Kidney (tissue), 14 donors: ENCODE data around the gene ISG15. TPM values are rescaled to one million over a fixed set of nuclear protein-coding genes. Genes with fewer than 3 reads are reported as not detected.
"Not testable (repeated sequence)": the region's sequence is repeated elsewhere in the genome, so short reads cannot be mapped to it uniquely, and the experiment has no call there.

ENCODE experiments used
- DNase-seq, 5 donors: peaks; one replicate each; pipeline ENCODE4 v3.0.0-alpha.2; 2013 to 2020
- FAIRE-seq: peaks from 2 replicates; lab custom pipeline; 2012; peaks lifted over from hg19 to GRCh38; lab: Jason Lieb, UNC
- H3K27ac ChIP-seq, 2 donors: one replicate each; pipeline ENCODE4 v1.7.0; 2013; ENCODE audit warnings: low read depth in 2 of 2, low read length in 2 of 2, inconsistent platforms in 1 of 2
- H3K27me3 ChIP-seq: one replicate; pipeline ENCODE4 v1.7.1; 2013; ENCODE audit warnings: low read length, inconsistent platforms; ENCODE audit not compliant: control insufficient read depth, insufficient read depth
- H3K36me3 ChIP-seq, 3 donors: one replicate each; pipeline versions ENCODE4 v1.7.0 to v1.7.1; 2013; ENCODE audit warnings: low read length in 3 of 3, control low read depth in 1 of 3, inconsistent platforms in 1 of 3; ENCODE audit not compliant: insufficient read depth in 3 of 3, control insufficient read depth in 2 of 3
- H3K4me1 ChIP-seq, 3 donors: one replicate each; pipeline versions ENCODE4 v1.7.0 to v1.7.1; 2013; ENCODE audit warnings: low read length in 3 of 3, inconsistent platforms in 1 of 3, low read depth in 1 of 3; ENCODE audit not compliant: control insufficient read depth in 2 of 3, insufficient read depth in 2 of 3
- H3K4me3 ChIP-seq, 3 donors: one replicate each; pipeline versions ENCODE4 v1.7.0 to v1.8.1; 2013; ENCODE audit warnings: low read length in 3 of 3, control low read depth in 1 of 3, inconsistent platforms in 1 of 3
- H3K9ac ChIP-seq, 3 donors: one replicate each; pipeline versions ENCODE4 v1.7.0 to v1.7.1; 2013; ENCODE audit warnings: low read length in 3 of 3, control low read depth in 1 of 3, inconsistent platforms in 1 of 3
- H3K9me3 ChIP-seq, 3 donors: one replicate each; pipeline versions ENCODE4 v1.7.0 to v1.7.1; 2013; ENCODE audit warnings: low read length in 3 of 3, control low read depth in 1 of 3, inconsistent platforms in 1 of 3; ENCODE audit not compliant: control insufficient read depth in 2 of 3, insufficient read depth in 1 of 3
- CTCF ChIP-seq: IDR thresholded peaks from 3 replicates; pipeline ENCODE4 v1.5.1; 2012; ENCODE audit warnings: mild to moderate bottlenecking, moderate library complexity, borderline replicate concordance; ENCODE audit not compliant: insufficient read depth; ENCODE audit errors: extremely low read depth
- intact Hi-C: fragments of 100-400 bp; cut with DNase I; formaldehyde crosslinking; loops from one replicate; pipeline ENCODE4 v1.11.1; 2022
- polyA plus RNA-seq: library from polyadenylated mRNA; stranded (reverse); fragments of 350-450 nt; fragmentation: Illumina TruSeq; extraction: RNeasy Lipid Tissue Mini Kit (QIAGEN cat#74804); gene quantifications from one replicate; pipeline ENCODE4 v1.2.3, GENCODE V29; 2014; ENCODE audit warnings: low read depth, low replicate concordance; ENCODE audit not compliant: insufficient read depth
- total RNA-seq: library from RNA; stranded (reverse); fragmentation: NEBNext Ultra II Directional; extraction: Animal tissue kit (Norgen Biotek cat#: 25700); gene quantifications from one replicate; pipeline ENCODE4 v1.2.1, GENCODE V29; 2021
- donor health status: control.
- donor health status: control.
- donor health status: control.
- donor health status: control.
- donor health status: control.
- donor health status: DM: yes; HTN: yes; CAD: no.
- donor health status: Normal renal cell carcinoma (clear cell type).

ISG15 gene
- total and polyA plus RNA-seq, 2 donors from 2014 or later, result 23.9 to 65.9 TPM

- no peaks in the 10 kb centered on the region for H3K36me3 ChIP-seq
- no peak for TF ChIP-seq CTCF
- H3K9me3 ChIP-seq, result no peaks in the 10 kb centered on the region
- H3K27ac ChIP-seq, result no peak overlapping the region
- DNase-seq (peak in 2 of 5 donors; percentile 60 to 66), FAIRE-seq (no peak)
- H3K9ac ChIP-seq, result no peak overlapping the region
- no peaks in the 10 kb centered on the region for H3K27me3 ChIP-seq
- peaks cover 0 to 14% (median 4%) of the 10 kb centered on the region in 3 donors for H3K4me1 ChIP-seq
- intact Hi-C loops, result no loop called here
- no peak overlapping the region for H3K4me3 ChIP-seq
Observed at GRCh38 chr1:1006305-1007159, 6.8 kb upstream of the ISG15 start.

- DNase-seq, result not testable (repeated sequence)
Observed at GRCh38 chr1:1010131-1010530, 3.2 kb upstream of the ISG15 start.

GRCh38 chr1:1011396-1011949 is 1.8 kb upstream of the ISG15 start:
- H3K27me3 ChIP-seq, result no peaks in the 10 kb centered on the region
- H3K27ac ChIP-seq, result no peak overlapping the region
- TF ChIP-seq CTCF, result no peak
- peak in 1 of 5 donors; percentile 6 for DNase-seq
- H3K4me1 ChIP-seq, result peaks cover 0 to 6% (median 0%) of the 10 kb centered on the region in 3 donors
- no peak for FAIRE-seq
- intact Hi-C loops, result no loop called here
- no peaks in the 10 kb centered on the region for H3K9me3 ChIP-seq
- no peaks in the 10 kb centered on the region for H3K36me3 ChIP-seq
- no peak overlapping the region for H3K4me3 ChIP-seq
- no peak overlapping the region for H3K9ac ChIP-seq

More at GRCh38 chr1:1010131-1010530, 3.2 kb upstream of the ISG15 start:
- H3K27me3 ChIP-seq, H3K36me3 ChIP-seq, FAIRE-seq, H3K9me3 ChIP-seq, H3K9ac ChIP-seq, H3K27ac ChIP-seq, intact Hi-C loops, H3K4me3 ChIP-seq: not testable (repeated sequence)
- peaks cover 0 to 13% (median 4%) of the 10 kb centered on the region in 3 donors for H3K4me1 ChIP-seq

GRCh38 chr1:1012736-1013104 is 577 bp upstream of the ISG15 start:
- intact Hi-C loops, H3K9me3 ChIP-seq, H3K4me1 ChIP-seq, H3K36me3 ChIP-seq, FAIRE-seq, H3K27me3 ChIP-seq: not testable (repeated sequence)
- DNase-seq, result peak in 2 of 5 donors; percentile 42 to 46
- Histone ChIP-seq H3K4me3 (peak overlapping the region; percentile 66 to 98 (median 94)), H3K9ac (peak overlapping the region; percentile 37 to 89 (median 76)), H3K27ac (peak overlapping the region; percentile 83 to 87)
